ENCODE results near the gene PSAP. TPM values are rescaled to one million over a fixed set of nuclear protein-coding genes. Genes with fewer than 3 reads are reported as not detected.

The PSAP gene
- total RNA-seq, 1 experiment from 2014 or later: 397 TPM

- TF ChIP-seq, protein P1, sequence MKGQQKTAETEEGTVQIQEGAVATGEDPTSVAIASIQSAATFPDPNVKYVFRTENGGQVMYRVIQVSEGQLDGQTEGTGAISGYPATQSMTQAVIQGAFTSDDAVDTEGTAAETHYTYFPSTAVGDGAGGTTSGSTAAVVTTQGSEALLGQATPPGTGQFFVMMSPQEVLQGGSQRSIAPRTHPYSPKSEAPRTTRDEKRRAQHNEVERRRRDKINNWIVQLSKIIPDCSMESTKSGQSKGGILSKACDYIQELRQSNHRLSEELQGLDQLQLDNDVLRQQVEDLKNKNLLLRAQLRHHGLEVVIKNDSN (CRISPR knock-in tag; IDR thresholded peaks at IDR 0.05): no peak
- TF ChIP-seq ESRRA (CRISPR knock-in tag; IDR thresholded peaks at IDR 0.05; ENCODE audit: borderline replicate concordance): no peak
- TF ChIP-seq EMX1 (CRISPR knock-in tag; IDR thresholded peaks at IDR 0.05): no peak
- no peak for TF ChIP-seq ELF4 (CRISPR knock-in tag; IDR thresholded peaks at IDR 0.05; ENCODE audit: low read depth)
These were observed 25.8 kb downstream of the PSAP start (continued) for GRCh38 chr10:71825217-71825616.

GRCh38 chr10:71824333-71824732 is 26.7 kb downstream of the PSAP start:
- ATAC-seq (no peak), DNase-seq (ENCODE audit: low spot score) (no peak)
- ChIA-PET POLR2A (no interaction called here), CTCF (interaction anchor here (1.8 to 4.2 kb wide), 2 partner anchors 9 to 72 kb away, joined by 8 to 28 read pairs; no protein-coding TSS in a partner anchor)
- Mint-ChIP-seq H3K27ac (0 out of 2 replicates have a peak overlapping the region, but pooled peaks have one; percentile 41), H3K4me1 (peaks cover 29% of the 10 kb centered on the region), H3K27me3 (ENCODE audit: low read depth) (no peaks in the 10 kb centered on the region), H3K9me3 (no peaks in the 10 kb centered on the region), H3K36me3 (peaks cover 76% of the 10 kb centered on the region), H3K4me3 (no peak overlapping the region)
- TF ChIP-seq, protein P2, sequence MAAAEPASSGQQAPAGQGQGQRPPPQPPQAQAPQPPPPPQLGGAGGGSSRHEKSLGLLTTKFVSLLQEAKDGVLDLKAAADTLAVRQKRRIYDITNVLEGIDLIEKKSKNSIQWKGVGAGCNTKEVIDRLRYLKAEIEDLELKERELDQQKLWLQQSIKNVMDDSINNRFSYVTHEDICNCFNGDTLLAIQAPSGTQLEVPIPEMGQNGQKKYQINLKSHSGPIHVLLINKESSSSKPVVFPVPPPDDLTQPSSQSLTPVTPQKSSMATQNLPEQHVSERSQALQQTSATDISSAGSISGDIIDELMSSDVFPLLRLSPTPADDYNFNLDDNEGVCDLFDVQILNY (CRISPR knock-in tag; IDR thresholded peaks at IDR 0.05): no peak
- no peak for TF ChIP-seq JUN (CRISPR knock-in tag; IDR thresholded peaks at IDR 0.05)
- no peak for TF ChIP-seq ATF2 (CRISPR knock-in tag; IDR thresholded peaks at IDR 0.05; ENCODE audit: borderline replicate concordance, low read depth)
- no peak for TF ChIP-seq CREM (CRISPR knock-in tag; IDR thresholded peaks at IDR 0.05)
- TF ChIP-seq, protein P3, sequence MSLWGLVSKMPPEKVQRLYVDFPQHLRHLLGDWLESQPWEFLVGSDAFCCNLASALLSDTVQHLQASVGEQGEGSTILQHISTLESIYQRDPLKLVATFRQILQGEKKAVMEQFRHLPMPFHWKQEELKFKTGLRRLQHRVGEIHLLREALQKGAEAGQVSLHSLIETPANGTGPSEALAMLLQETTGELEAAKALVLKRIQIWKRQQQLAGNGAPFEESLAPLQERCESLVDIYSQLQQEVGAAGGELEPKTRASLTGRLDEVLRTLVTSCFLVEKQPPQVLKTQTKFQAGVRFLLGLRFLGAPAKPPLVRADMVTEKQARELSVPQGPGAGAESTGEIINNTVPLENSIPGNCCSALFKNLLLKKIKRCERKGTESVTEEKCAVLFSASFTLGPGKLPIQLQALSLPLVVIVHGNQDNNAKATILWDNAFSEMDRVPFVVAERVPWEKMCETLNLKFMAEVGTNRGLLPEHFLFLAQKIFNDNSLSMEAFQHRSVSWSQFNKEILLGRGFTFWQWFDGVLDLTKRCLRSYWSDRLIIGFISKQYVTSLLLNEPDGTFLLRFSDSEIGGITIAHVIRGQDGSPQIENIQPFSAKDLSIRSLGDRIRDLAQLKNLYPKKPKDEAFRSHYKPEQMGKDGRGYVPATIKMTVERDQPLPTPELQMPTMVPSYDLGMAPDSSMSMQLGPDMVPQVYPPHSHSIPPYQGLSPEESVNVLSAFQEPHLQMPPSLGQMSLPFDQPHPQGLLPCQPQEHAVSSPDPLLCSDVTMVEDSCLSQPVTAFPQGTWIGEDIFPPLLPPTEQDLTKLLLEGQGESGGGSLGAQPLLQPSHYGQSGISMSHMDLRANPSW (CRISPR knock-in tag; conservative IDR thresholded peaks at IDR 0.05; ENCODE audit: low read depth): no peak
- no peak for TF ChIP-seq NFYB (CRISPR knock-in tag; conservative IDR thresholded peaks at IDR 0.05; ENCODE audit: low read depth)
- no peak for TF ChIP-seq ESRRA (CRISPR knock-in tag; IDR thresholded peaks at IDR 0.05; ENCODE audit: borderline replicate concordance)
- TF ChIP-seq FOXP1 (CRISPR knock-in tag; IDR thresholded peaks at IDR 0.05; ENCODE audit: borderline replicate concordance): no peak
- TF ChIP-seq SMAD4 (CRISPR knock-in tag; IDR thresholded peaks at IDR 0.05): no peak

- DNase-seq (ENCODE audit: low spot score): no peak
- peaks cover 77% of the 10 kb centered on the region for H3K36me3 Mint-ChIP-seq
- peaks cover 29% of the 10 kb centered on the region for H3K4me1 Mint-ChIP-seq
- no peak overlapping the region for H3K4me3 Mint-ChIP-seq
- peak overlapping the region; percentile 84 for H3K27ac Mint-ChIP-seq
- H3K27me3 Mint-ChIP-seq (ENCODE audit: low read depth): no peaks in the 10 kb centered on the region
- no peaks in the 10 kb centered on the region for H3K9me3 Mint-ChIP-seq
- TF ChIP-seq RORB (CRISPR knock-in tag; IDR thresholded peaks at IDR 0.05) (no peak), NFE2L1 (CRISPR knock-in tag; IDR thresholded peaks at IDR 0.05) (no peak), SOX15 (CRISPR knock-in tag; IDR thresholded peaks at IDR 0.05) (no peak), TEAD1 (CRISPR knock-in tag; IDR thresholded peaks at IDR 0.05) (no peak), FOXK1 (CRISPR knock-in tag; IDR thresholded peaks at IDR 0.05) (no peak), FOXP1 (CRISPR knock-in tag; IDR thresholded peaks at IDR 0.05; ENCODE audit: borderline replicate concordance) (no peak), FOXJ3 (CRISPR knock-in tag; IDR thresholded peaks at IDR 0.05; ENCODE audit: borderline replicate concordance) (no peak), KAT7 (CRISPR knock-in tag; IDR thresholded peaks at IDR 0.05; ENCODE audit: borderline replicate concordance) (no peak)
- TF ChIP-seq, protein P4, sequence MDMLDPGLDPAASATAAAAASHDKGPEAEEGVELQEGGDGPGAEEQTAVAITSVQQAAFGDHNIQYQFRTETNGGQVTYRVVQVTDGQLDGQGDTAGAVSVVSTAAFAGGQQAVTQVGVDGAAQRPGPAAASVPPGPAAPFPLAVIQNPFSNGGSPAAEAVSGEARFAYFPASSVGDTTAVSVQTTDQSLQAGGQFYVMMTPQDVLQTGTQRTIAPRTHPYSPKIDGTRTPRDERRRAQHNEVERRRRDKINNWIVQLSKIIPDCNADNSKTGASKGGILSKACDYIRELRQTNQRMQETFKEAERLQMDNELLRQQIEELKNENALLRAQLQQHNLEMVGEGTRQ (CRISPR knock-in tag; IDR thresholded peaks at IDR 0.05): no peak
- TF ChIP-seq, protein P5, sequence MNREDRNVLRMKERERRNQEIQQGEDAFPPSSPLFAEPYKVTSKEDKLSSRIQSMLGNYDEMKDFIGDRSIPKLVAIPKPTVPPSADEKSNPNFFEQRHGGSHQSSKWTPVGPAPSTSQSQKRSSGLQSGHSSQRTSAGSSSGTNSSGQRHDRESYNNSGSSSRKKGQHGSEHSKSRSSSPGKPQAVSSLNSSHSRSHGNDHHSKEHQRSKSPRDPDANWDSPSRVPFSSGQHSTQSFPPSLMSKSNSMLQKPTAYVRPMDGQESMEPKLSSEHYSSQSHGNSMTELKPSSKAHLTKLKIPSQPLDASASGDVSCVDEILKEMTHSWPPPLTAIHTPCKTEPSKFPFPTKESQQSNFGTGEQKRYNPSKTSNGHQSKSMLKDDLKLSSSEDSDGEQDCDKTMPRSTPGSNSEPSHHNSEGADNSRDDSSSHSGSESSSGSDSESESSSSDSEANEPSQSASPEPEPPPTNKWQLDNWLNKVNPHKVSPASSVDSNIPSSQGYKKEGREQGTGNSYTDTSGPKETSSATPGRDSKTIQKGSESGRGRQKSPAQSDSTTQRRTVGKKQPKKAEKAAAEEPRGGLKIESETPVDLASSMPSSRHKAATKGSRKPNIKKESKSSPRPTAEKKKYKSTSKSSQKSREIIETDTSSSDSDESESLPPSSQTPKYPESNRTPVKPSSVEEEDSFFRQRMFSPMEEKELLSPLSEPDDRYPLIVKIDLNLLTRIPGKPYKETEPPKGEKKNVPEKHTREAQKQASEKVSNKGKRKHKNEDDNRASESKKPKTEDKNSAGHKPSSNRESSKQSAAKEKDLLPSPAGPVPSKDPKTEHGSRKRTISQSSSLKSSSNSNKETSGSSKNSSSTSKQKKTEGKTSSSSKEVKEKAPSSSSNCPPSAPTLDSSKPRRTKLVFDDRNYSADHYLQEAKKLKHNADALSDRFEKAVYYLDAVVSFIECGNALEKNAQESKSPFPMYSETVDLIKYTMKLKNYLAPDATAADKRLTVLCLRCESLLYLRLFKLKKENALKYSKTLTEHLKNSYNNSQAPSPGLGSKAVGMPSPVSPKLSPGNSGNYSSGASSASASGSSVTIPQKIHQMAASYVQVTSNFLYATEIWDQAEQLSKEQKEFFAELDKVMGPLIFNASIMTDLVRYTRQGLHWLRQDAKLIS (CRISPR knock-in tag; IDR thresholded peaks at IDR 0.05; ENCODE audit: borderline replicate concordance): no peak
- TF ChIP-seq, protein P1 (CRISPR knock-in tag; IDR thresholded peaks at IDR 0.05): no peak
- ChIA-PET CTCF (interaction anchor here (0.6 to 1.8 kb wide), 3 partner anchors 8 to 439 kb away, joined by 3 to 8 read pairs (median 4); no protein-coding TSS in a partner anchor), POLR2A (no interaction called here)
- ATAC-seq: no peak
These were observed 27.7 kb downstream of the PSAP start for GRCh38 chr10:71823356-71823755.
